GM10248 (cell line): ENCODE results near the gene IFT122.
A peak's percentile ranks its signal among the peaks of the same experiment; 100 is the strongest.
"Not testable (repeated sequence)": the region's sequence is repeated elsewhere in the genome, so short reads cannot be mapped to it uniquely, and the experiment has no call there.

Experiments
- CTCF ChIA-PET: fragments of 300-600 bp; sonication (Branson Sonifier 250); formaldehyde crosslinking; extraction: SDS; loops from one replicate; lab custom pipeline; 2021; ENCODE audit warnings: antibody characterized with exemption; lab: Yijun Ruan, JAX
- POLR2A ChIA-PET: fragments of 350-650 bp; sonication (Branson Sonifier 250); formaldehyde crosslinking; extraction: SDS; loops from one replicate; lab custom pipeline; 2020; ENCODE audit warnings: antibody characterized with exemption; lab: Yijun Ruan, JAX
- DNase-seq: peaks from one replicate; pipeline ENCODE4 v3.0.0; 2012; ENCODE audit errors: extremely low spot score
- TF ChIP-seq, protein P1 (sequence below): IDR thresholded peaks from 2 replicates; pipeline ENCODE4 v1.5.1; 2012; ENCODE audit warnings: mild to moderate bottlenecking, low read depth; ENCODE audit errors: extremely low read depth, missing control alignments, control extremely low read depth

Gene IFT122

GRCh38 chr3:129404610-129405009, 35.4 kb upstream of the IFT122 start:
- DNase-seq, result no peak
- TF ChIP-seq, protein P1, sequence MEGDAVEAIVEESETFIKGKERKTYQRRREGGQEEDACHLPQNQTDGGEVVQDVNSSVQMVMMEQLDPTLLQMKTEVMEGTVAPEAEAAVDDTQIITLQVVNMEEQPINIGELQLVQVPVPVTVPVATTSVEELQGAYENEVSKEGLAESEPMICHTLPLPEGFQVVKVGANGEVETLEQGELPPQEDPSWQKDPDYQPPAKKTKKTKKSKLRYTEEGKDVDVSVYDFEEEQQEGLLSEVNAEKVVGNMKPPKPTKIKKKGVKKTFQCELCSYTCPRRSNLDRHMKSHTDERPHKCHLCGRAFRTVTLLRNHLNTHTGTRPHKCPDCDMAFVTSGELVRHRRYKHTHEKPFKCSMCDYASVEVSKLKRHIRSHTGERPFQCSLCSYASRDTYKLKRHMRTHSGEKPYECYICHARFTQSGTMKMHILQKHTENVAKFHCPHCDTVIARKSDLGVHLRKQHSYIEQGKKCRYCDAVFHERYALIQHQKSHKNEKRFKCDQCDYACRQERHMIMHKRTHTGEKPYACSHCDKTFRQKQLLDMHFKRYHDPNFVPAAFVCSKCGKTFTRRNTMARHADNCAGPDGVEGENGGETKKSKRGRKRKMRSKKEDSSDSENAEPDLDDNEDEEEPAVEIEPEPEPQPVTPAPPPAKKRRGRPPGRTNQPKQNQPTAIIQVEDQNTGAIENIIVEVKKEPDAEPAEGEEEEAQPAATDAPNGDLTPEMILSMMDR, result no peak
- CTCF ChIA-PET, result interaction anchor here (0.7 to 2.1 kb wide), 7 partner anchors 13 to 89 kb away, joined by 3 to 7 read pairs (median 3); a partner anchor contains a TSS
- POLR2A ChIA-PET, result no interaction called here

DNA sequence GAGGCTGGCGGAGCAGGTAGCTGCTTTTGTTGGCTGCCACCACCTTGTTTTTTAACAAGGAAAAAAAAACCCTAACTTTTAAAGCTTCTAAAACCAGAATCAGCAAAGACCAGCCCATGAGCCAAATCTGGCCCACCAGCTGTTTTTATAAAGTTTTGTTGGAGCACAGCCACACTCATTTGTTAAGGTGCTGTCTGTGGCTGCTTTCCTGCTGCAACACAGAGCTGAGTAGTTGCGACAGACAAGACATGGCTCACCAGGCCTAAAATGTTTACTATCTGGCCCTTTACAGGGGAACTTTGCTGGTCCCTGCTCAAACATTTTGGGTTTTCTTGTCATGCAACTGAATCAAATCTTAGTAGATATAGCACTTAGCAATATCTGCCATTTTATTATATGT, 30.5 kb upstream of the IFT122 start:
- CTCF ChIA-PET, result interaction anchor here (0.9 to 4.6 kb wide), 3 partner anchors 10 to 21 kb away, joined by 3 to 21 read pairs (median 3); no protein-coding TSS in a partner anchor

DNA sequence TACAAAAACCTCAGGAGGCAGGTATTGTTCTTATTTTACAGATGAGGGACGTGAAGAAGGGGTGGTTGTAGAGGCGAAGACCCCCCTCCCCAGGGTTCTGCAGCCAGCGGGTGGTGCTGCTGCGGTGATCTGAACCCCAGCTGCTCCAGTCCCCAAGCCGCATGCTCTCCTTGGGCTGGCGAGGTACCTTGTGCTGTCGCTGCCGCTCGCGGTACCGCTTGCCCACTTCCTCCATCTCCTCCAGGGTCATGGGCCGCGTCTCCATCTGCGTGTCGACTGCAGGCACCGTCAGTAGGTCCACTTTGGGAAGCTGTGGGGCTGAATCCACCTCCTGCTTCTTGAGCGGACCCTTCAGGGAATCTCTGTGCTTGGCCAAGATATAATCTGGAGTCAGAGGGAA, 29.1 kb upstream of the IFT122 start:
- TF ChIP-seq, protein P1, result no peak
- ChIA-PET CTCF (interaction anchor here (1.2 to 4.6 kb wide), 2 partner anchors 9 to 11 kb away, joined by 3 to 21 read pairs; no protein-coding TSS in a partner anchor), POLR2A (no interaction called here)
- no peak for DNase-seq

More for the DNA sequence above, 30.5 kb upstream of the IFT122 start:
- POLR2A ChIA-PET, result interaction anchor here (1.0 to 1.4 kb wide), 2 partner anchors 10 to 93 kb away, joined by 3 read pairs; a partner anchor contains a TSS
- no peak for DNase-seq
- TF ChIP-seq, protein P1, result no peak

DNA sequence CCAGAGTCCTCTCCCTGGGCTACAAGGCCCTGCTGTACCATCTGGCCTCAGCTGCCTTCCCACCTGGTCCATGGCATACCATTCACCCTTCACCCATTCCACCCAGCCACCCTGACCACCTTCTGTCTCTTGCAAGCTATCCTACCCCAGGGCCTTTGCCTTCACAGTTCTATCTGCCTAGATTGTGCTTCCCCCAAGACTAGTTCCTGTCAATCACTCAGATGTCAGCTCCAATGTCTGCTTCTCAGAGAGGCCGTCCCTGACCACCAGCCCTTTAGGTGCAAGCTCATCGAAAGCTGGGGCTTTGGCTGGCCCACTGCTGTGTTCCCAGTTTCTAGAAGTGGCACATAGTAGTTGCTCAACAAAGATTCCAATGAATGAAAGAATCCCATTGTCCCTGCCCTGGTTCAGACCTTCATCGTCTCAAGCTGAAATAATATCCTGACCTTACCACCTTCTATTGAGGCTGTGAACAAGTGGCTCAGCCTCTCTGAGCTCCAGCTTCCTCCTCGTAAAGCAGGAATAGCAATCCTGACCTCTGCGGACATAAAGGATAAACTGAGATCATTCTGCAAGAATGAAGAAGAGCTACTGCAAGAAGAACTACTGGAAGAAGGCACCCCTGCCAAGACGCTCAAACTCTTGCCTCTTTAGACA, 27.4 kb upstream of the IFT122 start:
- TF ChIP-seq, protein P1, result no peak
- ChIA-PET POLR2A (interaction anchor here (0.8 kb wide), 1 partner anchor 12 kb away, joined by 3 read pairs; no protein-coding TSS in a partner anchor), CTCF (interaction anchor here (1.1 to 3.5 kb wide), 3 partner anchors 10 to 29 kb away, joined by 3 to 19 read pairs (median 3); no protein-coding TSS in a partner anchor)
- DNase-seq, result no peak

- ChIA-PET CTCF (interaction anchor here (0.9 to 3.5 kb wide), 6 partner anchors 10 to 97 kb away, joined by 3 to 19 read pairs (median 3); a partner anchor contains a TSS), POLR2A (interaction anchor here (0.8 kb wide), 1 partner anchor 13 kb away, joined by 3 read pairs; no protein-coding TSS in a partner anchor)
- DNase-seq, result not testable (repeated sequence)
Observed at GRCh38 chr3:129413238-129413637, 26.8 kb upstream of the IFT122 start.

DNA sequence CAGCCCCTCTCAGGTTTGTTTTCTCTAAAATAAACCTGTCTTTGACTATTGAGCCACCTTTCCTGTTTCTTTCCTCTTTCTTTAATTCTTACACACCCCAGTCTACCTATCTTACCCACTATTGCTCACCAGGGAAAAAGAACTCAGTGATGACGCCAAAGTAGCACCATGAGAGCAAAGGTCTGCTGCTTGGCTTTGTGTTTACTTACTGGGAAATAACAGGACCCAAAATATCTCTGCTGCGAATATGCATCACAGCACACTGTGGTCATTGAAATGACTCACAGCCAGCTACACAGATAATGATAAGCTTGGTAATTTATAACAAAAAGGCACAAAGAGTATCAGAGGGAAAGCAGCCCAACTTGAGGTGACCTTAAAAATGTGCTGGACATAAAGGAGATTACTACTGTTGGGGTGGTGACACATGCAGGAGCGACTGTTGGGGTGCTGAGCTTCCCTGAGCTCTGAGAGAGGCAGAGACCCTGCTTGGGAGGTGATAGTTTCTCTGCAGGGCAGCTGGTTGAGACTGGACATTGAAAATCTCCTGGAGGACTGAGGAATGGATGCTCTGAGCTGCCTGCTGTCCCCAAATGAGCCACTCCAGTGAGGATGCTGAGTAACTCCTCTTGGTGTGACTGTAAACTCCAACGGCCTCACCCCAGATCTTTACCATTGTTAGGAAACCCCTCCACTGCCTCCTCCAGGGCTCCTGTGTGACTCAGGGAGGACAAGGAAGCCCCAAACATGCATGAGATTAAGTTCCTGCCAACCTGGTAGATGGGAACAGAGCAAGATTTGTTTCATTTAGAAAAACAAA, 26.1 kb upstream of the IFT122 start:
- DNase-seq, result peak; percentile 63
- CTCF ChIA-PET, result interaction anchor here (0.9 to 3.5 kb wide), 7 partner anchors 10 to 98 kb away, joined by 3 to 19 read pairs (median 3); a partner anchor contains a TSS
- TF ChIP-seq, protein P1, result no peak
- POLR2A ChIA-PET, result interaction anchor here (1.4 kb wide), 1 partner anchor 9 kb away, joined by 3 read pairs; no protein-coding TSS in a partner anchor
